ENCODE measurements around the gene GRM7. TPM values are rescaled to one million over a fixed set of nuclear protein-coding genes. Genes with fewer than 3 reads are reported as not detected.

The GRM7 gene
- polyA plus RNA-seq, 3 donors, result 1.2 to 1.8 (median 1.5) TPM

GRCh38 chr3:7657214-7658112, 796.5 kb downstream of the GRM7 start:
- no peak for DNase-seq

DNA sequence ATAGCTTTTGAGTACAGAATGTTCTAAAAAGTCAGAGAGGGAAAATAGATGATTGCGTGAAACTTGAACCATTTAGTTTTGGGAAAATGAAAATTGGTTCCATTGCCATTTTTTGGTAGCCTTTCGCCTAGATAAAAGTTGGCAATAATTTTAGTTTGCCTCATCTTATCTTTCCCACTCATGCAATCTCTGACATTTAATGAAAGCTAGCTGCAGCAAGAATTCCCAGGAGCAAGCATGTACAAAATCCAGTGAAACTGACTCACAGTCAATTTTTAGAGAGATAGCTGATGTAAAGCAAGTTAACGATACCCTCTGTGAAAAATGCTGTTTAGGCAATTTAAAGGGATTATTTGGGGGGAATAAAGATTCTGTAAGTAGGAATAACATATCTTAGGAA, 797.4 kb downstream of the GRM7 start:
- no peak for DNase-seq

GRCh38 chr3:7659079-7659478, 798.2 kb downstream of the GRM7 start:
- no peak for DNase-seq

GRCh38 chr3:7663771-7664170, 802.9 kb downstream of the GRM7 start:
- no peak for DNase-seq

DNA sequence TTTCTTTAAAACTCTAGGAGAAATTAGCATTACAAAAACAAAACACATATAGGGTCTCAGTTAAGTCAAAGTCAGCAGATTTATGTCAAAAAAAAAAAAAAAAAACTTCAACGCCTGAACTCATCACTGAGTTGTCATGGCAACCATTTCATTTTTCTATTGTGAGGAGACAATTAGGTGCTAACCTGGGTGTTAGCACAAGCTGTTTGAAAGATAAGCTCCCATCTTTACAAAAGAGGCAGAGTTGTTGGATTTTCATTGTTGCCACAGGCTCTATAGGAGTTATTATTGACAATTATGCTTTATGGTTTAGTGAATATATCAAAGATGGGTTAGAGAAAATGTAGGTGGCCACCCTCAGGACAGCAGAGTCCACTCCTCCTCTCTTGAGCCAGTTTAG, 806.9 kb downstream of the GRM7 start:
- no peak for DNase-seq

- no peak for DNase-seq
These were observed 808.7 kb downstream of the GRM7 start for GRCh38 chr3:7669641-7670040.

DNA sequence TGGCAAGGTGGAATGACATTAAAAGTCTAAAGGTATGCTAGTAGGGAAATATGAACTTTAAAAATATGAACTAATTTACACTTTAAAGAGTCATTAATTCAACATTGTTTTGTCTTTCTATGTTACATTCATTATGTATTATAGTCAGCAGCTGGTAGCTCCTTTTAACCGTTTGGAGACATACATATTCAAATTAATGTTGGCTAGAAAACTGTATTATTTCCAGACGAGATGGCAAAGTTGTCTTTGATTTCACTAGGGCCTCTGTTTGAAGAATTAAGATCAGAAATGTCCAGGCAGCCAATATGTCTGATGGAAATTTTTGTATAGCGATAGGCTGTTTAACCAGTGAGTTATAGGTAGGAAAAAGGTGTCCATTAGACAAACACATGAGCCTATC, 817.6 kb downstream of the GRM7 start:
- DNase-seq, result no peak

- peak; percentile 38 for DNase-seq
These were observed 821.9 kb downstream of the GRM7 start for GRCh38 chr3:7682822-7683229.

- peak; percentile 7 for DNase-seq
These were observed 822.5 kb downstream of the GRM7 start for GRCh38 chr3:7683426-7683825.

GRCh38 chr3:7684182-7684715, 823.3 kb downstream of the GRM7 start:
- no peak for DNase-seq

DNA sequence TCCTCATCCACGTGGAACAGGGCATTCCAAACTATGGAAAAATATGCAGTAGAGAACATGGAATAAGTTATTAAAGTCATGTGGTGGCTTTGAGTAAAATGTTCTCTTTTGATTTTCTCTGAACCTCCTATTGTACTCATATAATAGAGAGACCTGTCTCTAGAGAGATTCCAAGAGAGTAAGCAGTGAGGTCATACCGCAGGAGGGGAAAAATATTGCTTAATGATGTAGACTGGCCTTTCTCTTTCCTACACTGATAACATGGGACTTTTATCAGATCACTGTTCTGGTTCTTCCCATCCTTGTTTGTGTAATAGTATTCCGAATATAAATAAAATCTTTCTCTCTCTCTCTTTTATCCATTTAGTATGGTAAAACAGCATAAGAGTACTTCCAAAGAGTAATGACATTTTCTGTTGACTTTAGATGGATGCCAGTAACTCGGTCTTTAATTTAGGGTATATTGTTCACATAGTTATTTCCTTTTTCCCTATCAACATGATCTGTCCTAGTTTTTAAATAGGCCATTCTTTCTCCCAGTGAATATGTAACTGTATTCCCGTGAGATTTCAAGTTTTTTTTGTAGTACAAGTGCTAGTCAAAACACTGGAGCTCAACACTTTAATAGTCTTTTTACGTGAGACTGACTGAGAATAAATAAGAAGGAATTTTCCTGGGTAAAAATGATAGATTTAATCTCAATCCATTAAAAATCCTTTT, 826.7 kb downstream of the GRM7 start:
- no peak for DNase-seq

- no peak for DNase-seq
These were observed 832.0 kb downstream of the GRM7 start for GRCh38 chr3:7692866-7693265.

DNA sequence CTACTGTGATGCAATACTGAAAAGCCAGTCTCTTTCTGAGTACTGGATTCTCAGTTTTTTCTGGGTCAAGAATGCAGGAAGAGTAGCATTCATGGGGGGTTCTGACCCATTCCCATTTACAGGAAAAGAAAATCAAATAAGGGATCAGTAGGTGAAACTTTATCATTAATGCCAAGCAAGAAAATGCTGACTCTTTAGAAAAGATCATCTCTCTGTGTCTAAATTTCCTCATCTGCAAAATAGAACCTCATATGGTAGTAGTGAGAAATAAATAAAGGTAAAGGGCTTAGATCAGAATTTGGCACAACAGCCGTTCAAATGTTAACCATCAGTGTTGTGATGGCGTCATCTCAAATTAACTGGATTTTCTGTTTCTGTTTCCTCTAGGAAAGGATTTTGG, 833.1 kb downstream of the GRM7 start:
- no peak for DNase-seq

DNA sequence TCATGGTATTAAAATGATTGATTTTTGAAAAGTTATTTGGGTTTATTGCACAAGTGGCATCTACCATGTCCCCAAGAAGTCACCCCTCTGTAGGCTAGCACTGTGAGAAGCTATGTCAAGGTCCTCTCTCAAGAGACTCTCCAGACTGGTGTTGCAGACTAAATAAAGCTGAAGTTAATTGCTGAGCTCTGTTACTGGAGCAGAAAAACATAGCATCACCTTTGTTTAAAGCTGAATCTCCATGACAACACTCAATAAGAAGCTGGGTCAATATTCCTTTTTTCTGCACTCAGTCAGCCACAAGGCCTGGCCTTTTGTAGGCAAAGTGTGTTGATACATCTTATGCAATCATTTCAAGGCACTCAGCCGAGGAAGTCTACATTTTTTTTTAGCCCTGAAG, 834.1 kb downstream of the GRM7 start:
- DNase-seq, result no peak

- no peak for DNase-seq
These were observed 835.4 kb downstream of the GRM7 start for GRCh38 chr3:7696320-7696719.

DNA sequence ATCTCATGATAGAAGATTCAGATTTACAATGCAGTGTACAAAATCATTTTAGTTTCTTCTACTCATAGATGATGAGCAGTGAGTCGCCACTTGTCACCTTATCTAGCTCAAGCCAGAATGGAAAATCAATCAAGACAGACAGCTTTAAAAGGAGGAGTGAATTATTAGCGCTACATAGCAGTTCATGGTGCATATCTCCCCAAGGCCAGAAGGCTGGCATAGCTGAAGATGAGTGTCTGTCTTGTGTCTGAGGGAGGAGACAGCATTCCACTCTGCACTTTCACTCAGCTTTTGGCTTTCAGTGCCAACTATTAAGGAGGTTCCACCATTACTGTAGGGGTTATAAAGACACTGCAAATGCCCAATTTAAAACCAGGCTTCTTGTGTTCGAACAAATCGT, 836.6 kb downstream of the GRM7 start:
- no peak for DNase-seq

DNA sequence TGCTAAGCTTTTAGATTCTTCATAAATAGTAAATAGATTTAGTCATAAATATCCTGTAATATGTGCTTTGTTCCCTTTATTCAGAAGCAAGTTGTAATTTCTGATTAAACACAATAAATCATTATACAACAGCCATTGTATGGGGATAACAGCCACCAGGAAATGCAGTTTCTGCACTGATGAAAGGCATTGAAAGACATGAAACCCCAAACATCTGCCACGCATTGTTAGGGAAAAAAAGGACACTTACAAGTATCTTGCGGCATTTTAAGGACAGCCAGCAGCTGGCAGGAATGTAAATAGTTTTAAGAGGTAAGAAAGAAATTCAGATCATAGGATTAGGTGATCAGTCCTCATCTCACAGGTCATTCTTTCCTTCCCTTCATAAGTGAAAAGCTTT, 839.6 kb downstream of the GRM7 start:
- DNase-seq, result no peak

DNA sequence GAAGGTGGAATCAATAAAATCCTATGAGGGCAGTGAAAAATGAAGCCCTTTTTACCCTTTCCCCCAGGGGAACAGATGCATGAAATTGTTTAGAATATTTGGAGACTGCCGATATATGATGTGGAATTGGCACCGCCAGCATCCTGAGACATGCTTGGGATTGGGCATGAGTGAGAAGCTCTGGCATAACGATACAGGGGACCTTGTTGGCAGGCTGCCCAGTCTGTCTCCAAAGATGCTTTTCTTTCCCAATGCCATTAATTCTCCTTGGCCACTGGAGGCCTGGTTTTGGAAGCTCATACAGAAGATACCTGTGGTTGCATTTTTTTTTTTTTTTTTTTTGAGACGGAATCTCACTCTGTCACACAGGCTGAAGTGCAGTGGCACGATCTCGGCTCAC, 840.1 kb downstream of the GRM7 start:
- DNase-seq, result no peak

GRCh38 chr3:7707187-7707586, 846.3 kb downstream of the GRM7 start:
- no peak for DNase-seq

- no peak for DNase-seq
These were observed 848.6 kb downstream of the GRM7 start for GRCh38 chr3:7709376-7710082.

GRCh38 chr3:7710284-7710683, 849.4 kb downstream of the GRM7 start:
- no peak for DNase-seq

- no peak for DNase-seq
These were observed 852.8 kb downstream of the GRM7 start for GRCh38 chr3:7713724-7714123.

Measured in renal pelvis (tissue), 4 donors.